IMR-90 (cell line): ENCODE measurements around the gene ROBO3. TPM values are rescaled to one million over a fixed set of nuclear protein-coding genes. Genes with fewer than 3 reads are reported as not detected.

Experiments used
- ATAC-seq: fragments of 200-7000 bp; cut with Tn5 transposase; 2 replicates; pipeline ENCODE4 v1.9.1; 2020; ENCODE audit warnings: low read depth, mild to moderate bottlenecking, moderate library complexity
- BruUV-seq: library from RNA; stranded (reverse); fragments of 400-500 nt; replicated peaks from 2 replicates; lab custom pipeline; 2021; lab: Mats Ljungman, UMichigan
- CTCF ChIA-PET: fragments of 300-600 bp; formaldehyde crosslinking; extraction: SDS; loops from one replicate; lab custom pipeline; 2021; ENCODE audit warnings: antibody characterized with exemption; lab: Yijun Ruan, JAX
- POLR2A ChIA-PET: fragments of 300-600 bp; sonication (Branson Sonifier 250); formaldehyde crosslinking; loops from one replicate; lab custom pipeline; 2022; ENCODE audit warnings: antibody characterized with exemption; ENCODE audit not compliant: unreplicated experiment; lab: Charles Lee
- DNase-seq: peaks from one replicate; pipeline ENCODE4 v3.0.0; 2013
- H2AFZ ChIP-seq: replicated peaks from 2 replicates; pipeline ENCODE3; 2013; ENCODE audit warnings: low read length, mild to moderate bottlenecking; ENCODE audit not compliant: poor library complexity
- H2AK5ac ChIP-seq: 2 replicates; pipeline ENCODE4 v1.6.1; 2013; ENCODE audit warnings: low read depth, low read length, inconsistent platforms
- H2AK9ac ChIP-seq: replicated peaks from 2 replicates; pipeline ENCODE3; 2013; ENCODE audit warnings: mild to moderate bottlenecking, low read depth, low read length, moderate library complexity; ENCODE audit not compliant: poor library complexity
- H2BK120ac ChIP-seq: 2 replicates; pipeline ENCODE4 v1.6.1; 2013; ENCODE audit warnings: low read depth, low read length, inconsistent platforms
- H2BK15ac ChIP-seq: 3 replicates; pipeline ENCODE4 v1.6.1; 2013; ENCODE audit warnings: low read depth, low read length, inconsistent platforms
- H2BK20ac ChIP-seq: 2 replicates; pipeline ENCODE4 v1.6.1; 2013; ENCODE audit warnings: low read depth, mild to moderate bottlenecking, inconsistent platforms, low read length, moderate library complexity
- H2BK5ac ChIP-seq: 2 replicates; pipeline ENCODE4 v1.6.1; 2013; ENCODE audit warnings: mild to moderate bottlenecking, low read depth, low read length, inconsistent platforms; ENCODE audit not compliant: poor library complexity, severe bottlenecking
- H3K14ac ChIP-seq: replicated peaks from 2 replicates; pipeline ENCODE4 v1.6.1; 2013; ENCODE audit warnings: low read depth, low read length, inconsistent platforms
- H3K18ac ChIP-seq: 2 replicates; pipeline ENCODE4 v1.6.1; 2013; ENCODE audit warnings: low read depth, low read length, control low read depth
- H3K23ac ChIP-seq: 2 replicates; pipeline ENCODE4 v1.6.1; 2013; ENCODE audit warnings: low read depth, low read length, inconsistent platforms
- H3K27ac ChIP-seq: 2 replicates; pipeline ENCODE4 v1.5.1; 2013; ENCODE audit warnings: mild to moderate bottlenecking, control low read depth, low read length; ENCODE audit not compliant: insufficient read depth
- H3K27me3 ChIP-seq: 2 replicates; pipeline ENCODE4 v1.6.1; 2013; ENCODE audit warnings: low read length; ENCODE audit not compliant: control insufficient read depth, insufficient read depth
- H3K36me3 ChIP-seq: 2 replicates; pipeline ENCODE4 v1.6.1; 2013; ENCODE audit warnings: low read length, mixed read lengths; ENCODE audit not compliant: control insufficient read depth, insufficient read depth
- H3K4ac ChIP-seq: 2 replicates; pipeline ENCODE4 v1.6.1; 2013; ENCODE audit warnings: low read depth, low read length, inconsistent platforms
- H3K4me1 ChIP-seq: 2 replicates; pipeline ENCODE4 v1.6.1; 2013; ENCODE audit warnings: low read length, mixed read lengths; ENCODE audit not compliant: control insufficient read depth, insufficient read depth
- H3K4me2 ChIP-seq: 2 replicates; pipeline ENCODE4 v1.6.1; 2013; ENCODE audit warnings: low read depth, mild to moderate bottlenecking, control low read depth, low read length, moderate library complexity
- H3K4me3 ChIP-seq: 2 replicates; pipeline ENCODE4 v1.5.1; 2013; ENCODE audit warnings: low read depth, mild to moderate bottlenecking, control low read depth, low read length, moderate library complexity; ENCODE audit not compliant: insufficient read depth
- H3K56ac ChIP-seq: 2 replicates; pipeline ENCODE4 v1.6.1; 2013; ENCODE audit warnings: low read length, inconsistent platforms; ENCODE audit not compliant: insufficient read depth; ENCODE audit errors: extremely low read depth
- H3K79me1 ChIP-seq, 2 experiments: 2 replicates each; pipeline ENCODE4 v1.6.1; 2013; ENCODE audit warnings: low read length in 2 of 2, inconsistent platforms in 1 of 2, low read depth in 1 of 2
- H3K9ac ChIP-seq: 2 replicates; pipeline ENCODE4 v1.6.1; 2013; ENCODE audit warnings: low read depth, low read length, control low read depth
- H3K9me1 ChIP-seq: 2 replicates; pipeline ENCODE4 v1.6.1; 2013; ENCODE audit warnings: low read length, inconsistent platforms; ENCODE audit not compliant: insufficient read depth
- H3K9me3 ChIP-seq: 2 replicates; pipeline ENCODE4 v1.6.1; 2013; ENCODE audit warnings: low read length; ENCODE audit not compliant: control insufficient read depth, insufficient read depth
- H4K20me1 ChIP-seq: 2 replicates; pipeline ENCODE4 v1.6.1; 2013; ENCODE audit warnings: low read length, inconsistent platforms; ENCODE audit not compliant: insufficient read depth
- H4K5ac ChIP-seq: 2 replicates; pipeline ENCODE4 v1.6.1; 2013; ENCODE audit warnings: mild to moderate bottlenecking, low read depth, low read length, control low read depth
- H4K8ac ChIP-seq, 2 experiments: 2 replicates each; pipeline ENCODE4 v1.6.1; 2013; ENCODE audit warnings: low read depth in 2 of 2, low read length in 2 of 2, control low read depth in 1 of 2, inconsistent platforms in 1 of 2
- H4K91ac ChIP-seq: 2 replicates; pipeline ENCODE4 v1.6.1; 2013; ENCODE audit warnings: low read depth, low read length, inconsistent platforms; ENCODE audit not compliant: insufficient read depth
- BHLHE40 ChIP-seq: fragments of 150-350 bp; IDR thresholded peaks from 2 replicates; pipeline ENCODE4 v1.6.1; 2016; ENCODE audit warnings: mild to moderate bottlenecking, low read depth, low read length
- CEBPB ChIP-seq: IDR thresholded peaks from 2 replicates; pipeline ENCODE4 v1.6.1; 2012; ENCODE audit warnings: low read depth, low read length, improper control_type of control experiment
- CHD1 ChIP-seq: IDR thresholded peaks from 2 replicates; pipeline ENCODE4 v1.6.1; 2012; ENCODE audit warnings: low read depth, low read length, improper control_type of control experiment
- MXI1 ChIP-seq: IDR thresholded peaks from 2 replicates; pipeline ENCODE4 v1.6.1; 2012; ENCODE audit warnings: low read depth, mild to moderate bottlenecking, low read length, moderate library complexity, borderline replicate concordance
- NFE2L2 ChIP-seq: fragments of 150-350 bp; IDR thresholded peaks from 2 replicates; pipeline ENCODE4 v1.6.1; 2016; ENCODE audit warnings: low read depth, mild to moderate bottlenecking, low read length
- POLR2A ChIP-seq: IDR thresholded peaks from 2 replicates; pipeline ENCODE4 v1.6.1; 2012; ENCODE audit warnings: mild to moderate bottlenecking, low read depth, low read length
- RAD21 ChIP-seq: IDR thresholded peaks from 2 replicates; pipeline ENCODE4 v1.6.1; 2012; ENCODE audit warnings: low read length, improper control_type of control experiment
- RCOR1 ChIP-seq: IDR thresholded peaks from 2 replicates; pipeline ENCODE4 v1.6.1; 2012; ENCODE audit warnings: mild to moderate bottlenecking, low read length, improper control_type of control experiment; ENCODE audit not compliant: insufficient replicate concordance
- RFX5 ChIP-seq: IDR thresholded peaks from 2 replicates; pipeline ENCODE4 v1.8.0; 2012; ENCODE audit warnings: low read depth, mild to moderate bottlenecking, low read length, moderate library complexity
- WGBS, 2 experiments: methylation state at CpG; one replicate each; pipeline versions ENCODE4 v1.1.5 to v1.1.7; 2013; ENCODE audit warnings: missing lambda C conversion rate in 2 of 2; ENCODE audit not compliant: insufficient read length in 1 of 2; ENCODE audit errors: extremely low coverage in 2 of 2; 5-methylcytosine and 5-hydroxymethylcytosine counted together
- dilution Hi-C: fragments of 300-500 bp; cut with HindIII; formaldehyde crosslinking; loops from one replicate; pipeline ENCODE4 v1.14.3; 2018; ENCODE audit warnings: low sequenced_read_pairs; ENCODE audit not compliant: unreplicated experiment
- in situ Hi-C: fragments of 300-500 bp; cut with MboI; formaldehyde crosslinking; loops from 3 replicates; pipeline ENCODE4 v1.14.3; 2019; ENCODE audit warnings: low sequenced_read_pairs, inconsistent platforms, mixed read lengths
- intact Hi-C: fragments of 100-400 bp; cut with micrococcal nuclease; formaldehyde crosslinking; loops from 2 replicates; pipeline ENCODE4 v1.10.0; 2022
- polyA plus RNA-seq, 3 experiments: library from polyadenylated mRNA; depleted of rRNA; stranded (reverse); fragments of >200 nt; gene quantifications; 2 replicates each; pipeline ENCODE4 v1.2.3, GENCODE V29; 2012; ENCODE audit warnings: low replicate concordance in 1 of 3
- total RNA-seq: library from RNA; depleted of rRNA; stranded (reverse); fragments of >200 nt; gene quantifications from 2 replicates; pipeline ENCODE4 v1.2.3, GENCODE V29; 2012
- TF ChIP-seq, protein P1 (sequence below): fragments of 150-350 bp; IDR thresholded peaks from 2 replicates; pipeline ENCODE4 v1.6.1; 2017; ENCODE audit warnings: mild to moderate bottlenecking, antibody characterized with exemption, low read length, low read depth
- TF ChIP-seq, protein P2 (sequence below): fragments of 150-350 bp; IDR thresholded peaks from 2 replicates; pipeline ENCODE4 v1.6.1; 2016; ENCODE audit warnings: low read depth, mild to moderate bottlenecking, low read length, moderate library complexity, borderline replicate concordance

ROBO3 gene
- total and polyA plus RNA-seq, 2 of the 4 experiments (the other 2 are of a cell fraction), result 12.0 to 54.1 TPM

DNA sequence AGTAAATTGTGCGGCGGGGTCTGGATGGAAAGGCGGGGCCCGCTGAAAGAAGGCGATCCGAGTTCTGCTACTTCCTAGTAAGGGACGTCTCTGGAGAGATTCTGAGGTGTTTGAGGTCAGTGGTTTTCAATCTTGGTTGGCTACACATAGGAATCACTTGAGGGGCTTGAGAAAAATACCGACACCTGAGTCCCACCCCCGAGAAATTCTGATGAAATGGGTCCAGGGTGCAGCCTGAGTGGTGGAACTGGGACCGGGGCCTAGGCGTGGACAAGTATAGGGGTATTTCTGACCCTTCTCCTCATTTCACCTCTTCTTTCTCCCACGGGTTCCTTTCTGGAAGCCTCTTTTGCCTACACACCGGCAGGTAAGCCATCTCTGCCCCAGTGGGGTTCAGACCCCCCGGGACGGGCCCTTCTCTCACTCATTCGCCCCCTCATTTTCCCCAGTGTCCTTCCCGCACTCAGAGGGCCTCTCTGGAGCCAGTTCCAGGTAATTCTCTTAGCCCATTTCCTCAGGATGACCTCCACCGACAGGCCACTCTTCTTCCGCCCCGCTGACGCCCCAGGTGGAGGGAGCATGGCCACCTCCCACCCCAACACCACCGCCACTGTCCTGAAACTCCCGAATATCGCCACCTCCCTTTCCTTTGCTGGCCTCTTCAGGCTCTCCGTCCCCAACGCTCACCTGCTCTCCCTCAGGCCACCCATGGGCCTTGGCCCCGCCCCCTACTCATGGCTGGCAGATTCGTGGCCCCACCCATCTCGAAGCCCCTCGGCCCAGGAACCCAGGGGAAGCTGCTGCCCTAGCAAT is 11.8 kb downstream of the ROBO3 start (continued):
- no peak for TF ChIP-seq RAD21
- TF ChIP-seq CEBPB, result no peak
- no peak for TF ChIP-seq NFE2L2
- no peak for TF ChIP-seq RFX5

GRCh38 chr11:124877631-124877909 is 12.3 kb downstream of the ROBO3 start:
- TF ChIP-seq MXI1 (no peak), CHD1 (no peak), RCOR1 (no peak), BHLHE40 (no peak), POLR2A (no peak)
- TF ChIP-seq, protein P1, sequence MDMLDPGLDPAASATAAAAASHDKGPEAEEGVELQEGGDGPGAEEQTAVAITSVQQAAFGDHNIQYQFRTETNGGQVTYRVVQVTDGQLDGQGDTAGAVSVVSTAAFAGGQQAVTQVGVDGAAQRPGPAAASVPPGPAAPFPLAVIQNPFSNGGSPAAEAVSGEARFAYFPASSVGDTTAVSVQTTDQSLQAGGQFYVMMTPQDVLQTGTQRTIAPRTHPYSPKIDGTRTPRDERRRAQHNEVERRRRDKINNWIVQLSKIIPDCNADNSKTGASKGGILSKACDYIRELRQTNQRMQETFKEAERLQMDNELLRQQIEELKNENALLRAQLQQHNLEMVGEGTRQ, result no peak
- TF ChIP-seq, protein P2, sequence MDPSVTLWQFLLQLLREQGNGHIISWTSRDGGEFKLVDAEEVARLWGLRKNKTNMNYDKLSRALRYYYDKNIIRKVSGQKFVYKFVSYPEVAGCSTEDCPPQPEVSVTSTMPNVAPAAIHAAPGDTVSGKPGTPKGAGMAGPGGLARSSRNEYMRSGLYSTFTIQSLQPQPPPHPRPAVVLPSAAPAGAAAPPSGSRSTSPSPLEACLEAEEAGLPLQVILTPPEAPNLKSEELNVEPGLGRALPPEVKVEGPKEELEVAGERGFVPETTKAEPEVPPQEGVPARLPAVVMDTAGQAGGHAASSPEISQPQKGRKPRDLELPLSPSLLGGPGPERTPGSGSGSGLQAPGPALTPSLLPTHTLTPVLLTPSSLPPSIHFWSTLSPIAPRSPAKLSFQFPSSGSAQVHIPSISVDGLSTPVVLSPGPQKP, result no peak
- no peak overlapping the region for H2BK120ac ChIP-seq
- H3K4ac ChIP-seq, result no peak overlapping the region; the same call in 1 of the 2 replicates
- no peak overlapping the region for H3K56ac ChIP-seq
- ATAC-seq (no peak), DNase-seq (no peak)
- H2BK15ac ChIP-seq, result no peak overlapping the region
- H3K4me2 ChIP-seq, result peak overlapping the region; percentile 57
- H3K27me3 ChIP-seq, result peaks cover 10% of the 10 kb centered on the region
- no peaks in the 10 kb centered on the region for H4K20me1 ChIP-seq
- H3K27ac ChIP-seq, result no peak overlapping the region
- no peak overlapping the region for H3K23ac ChIP-seq
- peak overlapping the region; percentile 92 for H2AK5ac ChIP-seq
- ChIA-PET POLR2A (no interaction called here), CTCF (interaction anchor here (1.5 kb wide), 1 partner anchor 11 kb away, joined by 4 read pairs; no protein-coding TSS in a partner anchor)
- peak overlapping the region in 1 of 2 experiments; percentile 84; a peak in 2 of 4 replicates for H4K8ac ChIP-seq
- H2AK9ac ChIP-seq, result peak overlapping the region; percentile 89
- H3K79me1 ChIP-seq, result peaks cover 6 to 21% of the 10 kb centered on the region in 2 experiments; a peak in 3 of 4 replicates
- H3K18ac ChIP-seq, result no peak overlapping the region
- H3K14ac ChIP-seq, result 0 out of 2 replicates have a peak overlapping the region, but pooled peaks have one; percentile 52
- no TSS peak for BruUV-seq
- peak overlapping the region; percentile 58; the same call in 1 of the 2 replicates for H3K4me3 ChIP-seq
- peak overlapping the region; percentile 52; the same call in 1 of the 2 replicates for H4K5ac ChIP-seq
- no CpG with 5 or more reads among the region's 10 CpGs for WGBS, 2 experiments
- peak overlapping the region; percentile 99 for H2AFZ ChIP-seq
- intact Hi-C loops, result loop anchor here (2.0 to 10.0 kb wide), 3 partner anchors 43 to 527 kb away; no protein-coding TSS in a partner anchor
- no peak overlapping the region for H2BK5ac ChIP-seq
- no peak overlapping the region for H2BK20ac ChIP-seq
- H3K9me3 ChIP-seq, result no peaks in the 10 kb centered on the region
- no peak overlapping the region for H4K91ac ChIP-seq
- no peaks in the 10 kb centered on the region for H3K36me3 ChIP-seq
- H3K9ac ChIP-seq, result no peak overlapping the region
- in situ Hi-C loops, result loop anchor here (5.0 kb wide), 1 partner anchor 75 kb away; the partner anchor contains the start of gene CCDC15
- peaks cover 3% of the 10 kb centered on the region for H3K4me1 ChIP-seq
- H3K9me1 ChIP-seq, result peaks cover 3% of the 10 kb centered on the region; the same call in 1 of the 2 replicates
- dilution Hi-C loops, result no loop called here
